Neural progenitor cell (in vitro differentiated cells): ENCODE measurements around the gene BBX. TPM values are rescaled to one million over a fixed set of nuclear protein-coding genes. Genes with fewer than 3 reads are reported as not detected.

Experiments used
- DNase-seq: peaks from one replicate; pipeline ENCODE4 v3.0.0-alpha.2; 2016; ENCODE audit warnings: low spot score
- H2AFZ ChIP-seq: fragments of 200-600 bp; sonication (generic); replicated peaks from 2 replicates; pipeline ENCODE4 v1.6.1; 2016; ENCODE audit warnings: antibody characterized with exemption
- H3F3A ChIP-seq: fragments of 200-600 bp; sonication (generic); 2 replicates; pipeline ENCODE4 v1.6.1; 2016; ENCODE audit warnings: antibody characterized with exemption, low read depth
- H3K27ac ChIP-seq: fragments of 200-600 bp; sonication (generic); 2 replicates; pipeline ENCODE4 v1.5.1; 2016; ENCODE audit warnings: mild to moderate bottlenecking
- H3K27me3 ChIP-seq: fragments of 200-600 bp; sonication (generic); 2 replicates; pipeline ENCODE4 v1.6.1; 2016; ENCODE audit warnings: mild to moderate bottlenecking, moderate library complexity
- H3K36me3 ChIP-seq: fragments of 200-600 bp; sonication (generic); 2 replicates; pipeline ENCODE4 v1.5.1; 2016
- H3K4me1 ChIP-seq: fragments of 200-600 bp; sonication (generic); 2 replicates; pipeline ENCODE4 v1.6.1; 2016; ENCODE audit warnings: mixed run types
- H3K4me2 ChIP-seq: fragments of 200-600 bp; sonication (generic); 2 replicates; pipeline ENCODE4 v1.6.1; 2016
- H3K4me3 ChIP-seq: fragments of 200-600 bp; sonication (generic); 2 replicates; pipeline ENCODE4 v1.5.1; 2016
- H3K79me2 ChIP-seq: fragments of 200-600 bp; sonication (generic); 2 replicates; pipeline ENCODE4 v1.6.1; 2016; ENCODE audit warnings: low read depth
- H3K9ac ChIP-seq: fragments of 200-600 bp; sonication (generic); 2 replicates; pipeline ENCODE4 v1.6.1; 2016
- H3K9me3 ChIP-seq: fragments of 200-600 bp; sonication (generic); 2 replicates; pipeline ENCODE4 v1.5.1; 2016; ENCODE audit warnings: low read depth
- H4K20me1 ChIP-seq: fragments of 200-600 bp; sonication (generic); 2 replicates; pipeline ENCODE4 v1.6.1; 2016; ENCODE audit warnings: low read depth
- H3K27ac Mint-ChIP-seq: 3 replicates; pipeline ENCODE4 v1.8.0; 2021; ENCODE audit warnings: mixed read lengths
- H3K27me3 Mint-ChIP-seq: 2 replicates; pipeline ENCODE4 v1.8.0; 2022; ENCODE audit warnings: low read depth, mild to moderate bottlenecking, inconsistent platforms, moderate library complexity, mixed read lengths; ENCODE audit not compliant: insufficient read depth
- H3K36me3 Mint-ChIP-seq: 3 replicates; pipeline ENCODE4 v1.8.0; 2021; ENCODE audit warnings: mixed read lengths
- H3K4me1 Mint-ChIP-seq: 3 replicates; pipeline ENCODE4 v1.8.0; 2021; ENCODE audit warnings: mixed read lengths
- H3K4me3 Mint-ChIP-seq: 3 replicates; pipeline ENCODE4 v1.8.0; 2021; ENCODE audit warnings: mild to moderate bottlenecking, moderate library complexity, mixed read lengths
- H3K9me3 Mint-ChIP-seq: 3 replicates; pipeline ENCODE4 v1.8.0; 2020; ENCODE audit warnings: mixed read lengths
- CTCF ChIP-seq: fragments of 200-600 bp; sonication (generic); IDR thresholded peaks from 2 replicates; pipeline ENCODE4 v1.5.1; 2017; ENCODE audit warnings: antibody characterized with exemption, mild to moderate bottlenecking
- EZH2 ChIP-seq: fragments of 200-600 bp; sonication (generic); IDR thresholded peaks from 2 replicates; pipeline ENCODE4 v1.6.1; 2017; ENCODE audit warnings: antibody characterized with exemption, mild to moderate bottlenecking, moderate library complexity
- EZH2phosphoT487 ChIP-seq: fragments of 200-600 bp; sonication (generic); IDR thresholded peaks from 2 replicates; pipeline ENCODE4 v1.6.1; 2017; ENCODE audit warnings: antibody characterized with exemption
- total RNA-seq: library from RNA; depleted of rRNA; stranded (reverse); fragments of >200 nt; gene quantifications from 2 replicates; pipeline ENCODE4 v1.2.3, GENCODE V29; 2015; ENCODE audit warnings: low replicate concordance

BBX gene
- total RNA-seq, 1 donor from 2014 or later, result 110 TPM

DNA sequence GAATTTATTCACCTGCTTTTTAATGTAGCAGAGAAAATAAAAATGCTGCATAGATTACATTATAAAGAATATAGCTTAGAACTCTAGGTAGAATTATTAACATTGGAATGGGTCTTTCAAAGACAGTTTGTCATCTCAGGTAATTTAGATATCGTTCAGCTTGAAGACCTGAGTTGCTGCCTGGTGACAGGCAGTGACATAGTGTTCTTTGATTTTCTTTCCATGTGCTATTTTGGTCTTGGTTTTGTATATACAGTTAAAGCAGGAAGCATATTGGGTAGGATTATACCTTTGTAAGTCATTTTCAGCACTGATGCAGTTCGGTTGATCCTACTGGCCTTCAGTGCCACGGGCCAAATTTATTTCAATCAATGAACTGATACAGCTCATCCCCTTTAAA, 98.7 kb downstream of the BBX start:
- Histone ChIP-seq H3F3A (no peaks in the 10 kb centered on the region), H3K4me1 (peaks cover 16% of the 10 kb centered on the region), H3K9ac (no peak overlapping the region), H3K9me3 (no peaks in the 10 kb centered on the region), H3K27ac (no peak overlapping the region), H3K4me2 (no peak overlapping the region), H2AFZ (no peak overlapping the region), H4K20me1 (peaks cover 65% of the 10 kb centered on the region), H3K4me3 (no peak overlapping the region), H3K36me3 (no peaks in the 10 kb centered on the region), H3K79me2 (peaks cover 98% of the 10 kb centered on the region), H3K27me3 (no peaks in the 10 kb centered on the region)
- Mint-ChIP-seq H3K4me1 (peaks cover 6% of the 10 kb centered on the region), H3K9me3 (peaks cover 16% of the 10 kb centered on the region), H3K4me3 (no peak overlapping the region), H3K27ac (no peak overlapping the region), H3K27me3 (no peaks in the 10 kb centered on the region), H3K36me3 (peaks cover 2% of the 10 kb centered on the region)
- DNase-seq, result no peak
- TF ChIP-seq EZH2, result no peak

DNA sequence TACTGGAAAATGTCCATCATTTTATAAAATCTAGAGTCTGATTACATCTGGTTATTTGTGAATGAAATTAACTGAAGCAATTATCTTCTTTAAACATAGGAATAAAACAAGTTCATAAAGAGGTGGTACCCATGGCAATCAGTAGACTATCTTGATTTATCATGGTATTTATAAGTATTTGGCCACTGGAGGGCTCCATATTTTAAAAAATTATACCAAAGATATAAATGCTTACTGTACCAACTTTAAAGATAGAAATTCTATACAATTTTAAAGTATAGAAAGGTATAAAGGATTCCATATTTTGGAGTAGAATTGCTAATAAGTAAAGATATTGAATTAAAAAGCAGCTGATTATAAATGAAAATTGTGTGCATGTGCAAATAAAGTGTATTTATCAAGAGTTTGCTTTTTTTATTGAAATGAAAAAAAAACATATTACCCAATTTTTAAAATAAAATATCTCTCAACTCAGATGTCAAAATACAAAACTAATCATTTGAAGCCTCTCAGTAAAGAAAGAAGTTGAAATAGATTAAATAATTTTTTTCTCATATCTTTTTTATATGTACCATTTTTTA, 105.3 kb downstream of the BBX start:
- no peaks in the 10 kb centered on the region for H3K9me3 Mint-ChIP-seq
- Histone ChIP-seq H3K36me3 (no peaks in the 10 kb centered on the region), H4K20me1 (peaks cover 64% of the 10 kb centered on the region), H3K27me3 (no peaks in the 10 kb centered on the region), H3K27ac (no peak overlapping the region), H3K9me3 (no peaks in the 10 kb centered on the region), H3F3A (no peaks in the 10 kb centered on the region), H3K9ac (no peak overlapping the region), H3K4me2 (no peak overlapping the region), H2AFZ (no peak overlapping the region), H3K4me3 (no peak overlapping the region), H3K4me1 (peaks cover 18% of the 10 kb centered on the region), H3K79me2 (peaks cover 91% of the 10 kb centered on the region)
- H3K4me1 Mint-ChIP-seq, result peaks cover 5% of the 10 kb centered on the region
- no peaks in the 10 kb centered on the region for H3K36me3 Mint-ChIP-seq
- TF ChIP-seq CTCF (peak; percentile 14), EZH2phosphoT487 (no peak)
- peaks cover 3% of the 10 kb centered on the region for H3K27me3 Mint-ChIP-seq
- DNase-seq, result no peak
- H3K4me3 Mint-ChIP-seq, result no peak overlapping the region
- H3K27ac Mint-ChIP-seq, result no peak overlapping the region

DNA sequence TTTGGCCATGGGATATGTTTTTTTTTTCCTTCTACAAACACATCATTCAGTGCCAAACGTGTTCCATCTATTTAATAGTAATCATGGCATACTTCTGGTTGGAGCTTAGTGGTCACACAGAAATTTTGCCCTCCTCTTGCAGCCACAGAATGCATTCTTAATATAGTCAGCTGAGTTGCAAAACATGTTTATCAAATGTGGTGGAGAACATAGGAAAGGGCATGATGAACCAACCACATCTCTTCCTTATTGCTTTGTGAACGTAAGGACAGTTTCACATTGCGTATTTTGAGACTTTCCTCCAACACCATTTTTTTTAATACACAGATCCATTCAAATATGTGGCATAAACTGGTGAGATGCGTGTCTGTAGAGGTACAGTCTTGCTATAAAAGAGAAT, 106.8 kb downstream of the BBX start:
- TF ChIP-seq CTCF, result no peak
- no peak for TF ChIP-seq EZH2phosphoT487
- no peak for TF ChIP-seq EZH2
- DNase-seq, result no peak
- Histone ChIP-seq H2AFZ (no peak overlapping the region), H3K27ac (no peak overlapping the region), H3K9ac (no peak overlapping the region), H3K4me3 (no peak overlapping the region), H3K27me3 (no peaks in the 10 kb centered on the region), H3K79me2 (peaks cover 82% of the 10 kb centered on the region), H3K4me2 (no peak overlapping the region), H3F3A (no peaks in the 10 kb centered on the region), H4K20me1 (peaks cover 55% of the 10 kb centered on the region), H3K36me3 (no peaks in the 10 kb centered on the region), H3K9me3 (no peaks in the 10 kb centered on the region), H3K4me1 (peaks cover 18% of the 10 kb centered on the region)
- Mint-ChIP-seq H3K36me3 (no peaks in the 10 kb centered on the region), H3K27ac (no peak overlapping the region), H3K4me3 (no peak overlapping the region), H3K4me1 (peaks cover 9% of the 10 kb centered on the region), H3K9me3 (no peaks in the 10 kb centered on the region), H3K27me3 (peaks cover 3% of the 10 kb centered on the region)

DNA sequence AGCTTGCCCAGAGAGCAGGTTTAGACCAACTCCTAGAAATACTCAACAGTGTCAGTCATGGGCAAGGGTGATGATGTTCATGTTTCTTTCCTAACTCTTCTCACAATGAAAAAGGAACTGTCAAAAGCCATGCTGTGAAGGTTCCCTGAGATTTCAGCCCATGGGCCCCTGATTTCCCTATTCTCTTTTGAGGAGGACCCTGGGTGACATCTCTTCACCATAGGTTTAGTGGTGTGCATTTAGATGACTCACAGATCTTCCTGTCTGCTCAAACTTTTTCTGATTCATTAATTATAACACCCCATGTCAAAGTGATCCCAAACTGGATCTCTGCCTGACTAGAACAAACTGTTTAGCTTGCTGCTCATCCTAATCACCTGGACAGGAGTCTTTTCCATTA, 108.0 kb downstream of the BBX start:
- Mint-ChIP-seq H3K4me1 (peaks cover 9% of the 10 kb centered on the region), H3K27me3 (peaks cover 3% of the 10 kb centered on the region), H3K9me3 (no peaks in the 10 kb centered on the region), H3K4me3 (no peak overlapping the region), H3K36me3 (no peaks in the 10 kb centered on the region), H3K27ac (no peak overlapping the region)
- Histone ChIP-seq H2AFZ (no peak overlapping the region), H3K9me3 (no peaks in the 10 kb centered on the region), H3F3A (no peaks in the 10 kb centered on the region), H3K27me3 (no peaks in the 10 kb centered on the region), H4K20me1 (peaks cover 55% of the 10 kb centered on the region), H3K79me2 (peaks cover 70% of the 10 kb centered on the region), H3K4me1 (peaks cover 18% of the 10 kb centered on the region), H3K9ac (no peak overlapping the region), H3K4me2 (no peak overlapping the region), H3K27ac (no peak overlapping the region), H3K4me3 (no peak overlapping the region), H3K36me3 (no peaks in the 10 kb centered on the region)
- TF ChIP-seq EZH2 (no peak), EZH2phosphoT487 (no peak), CTCF (no peak)
- DNase-seq, result no peak
